Left renal pelvis (tissue), 4 donors: ENCODE data around the gene DOCK9. TPM values are rescaled to one million over a fixed set of nuclear protein-coding genes. Genes with fewer than 3 reads are reported as not detected.
A peak's percentile ranks its signal among the peaks of the same experiment; 100 is the strongest.

Experiments
- DNase-seq, 4 donors: peaks; one replicate each; pipeline ENCODE4 v3.0.0-alpha.2; 2013; ENCODE audit warnings: low read depth in 4 of 4, low spot score in 3 of 4
- polyA plus RNA-seq, 4 donors: library from polyadenylated mRNA; unstranded; fragments of 120-200 nt; gene quantifications; one replicate each; pipeline ENCODE4 v1.2.1, GENCODE V29; 2013; ENCODE audit not compliant: insufficient read length in 4 of 4

The DOCK9 gene
- polyA plus RNA-seq, 4 donors, result 56.8 to 65.5 (median 64.8) TPM

DNA sequence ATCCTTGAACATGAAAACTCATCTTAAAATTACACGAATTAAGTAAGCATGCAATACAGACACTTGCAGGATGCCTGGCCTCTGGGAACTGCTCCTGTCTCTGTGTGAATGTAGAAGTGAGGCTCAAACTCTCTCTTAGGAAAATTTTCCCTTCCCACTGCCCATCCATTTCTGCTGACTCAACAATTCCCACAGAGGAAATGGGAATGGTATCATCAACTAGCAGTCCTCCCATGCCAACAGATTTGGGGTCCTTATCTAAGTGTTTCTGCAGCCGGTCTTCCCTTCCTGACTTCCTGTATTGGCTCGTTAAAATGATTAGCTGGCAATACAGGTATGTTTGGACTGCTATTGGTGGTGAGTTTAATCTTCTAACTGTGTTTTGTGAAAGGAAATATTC lies 85.8 kb downstream of the DOCK9 start:
- no peak for DNase-seq

DNA sequence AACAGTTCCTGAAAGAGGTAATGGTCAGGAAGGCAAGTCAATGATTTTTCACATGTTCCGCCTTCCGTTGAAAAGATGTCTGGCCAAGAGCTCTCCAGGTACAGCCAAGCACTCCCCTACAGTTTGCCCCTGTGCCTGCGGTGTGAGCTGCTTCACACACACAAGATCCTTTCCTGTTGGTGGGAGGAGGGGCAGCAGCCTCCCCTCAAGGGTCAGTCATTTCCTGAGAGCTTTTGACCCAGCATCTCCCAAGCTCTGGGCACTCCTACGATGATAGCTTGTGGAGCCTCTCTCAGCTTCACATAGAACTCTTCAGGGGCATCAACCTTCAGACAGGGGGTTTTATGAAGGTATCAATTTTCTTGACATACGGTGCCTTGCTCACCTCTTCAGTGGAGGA lies 86.9 kb downstream of the DOCK9 start:
- DNase-seq, result peak in 1 of 4 donors; percentile 22

DNA sequence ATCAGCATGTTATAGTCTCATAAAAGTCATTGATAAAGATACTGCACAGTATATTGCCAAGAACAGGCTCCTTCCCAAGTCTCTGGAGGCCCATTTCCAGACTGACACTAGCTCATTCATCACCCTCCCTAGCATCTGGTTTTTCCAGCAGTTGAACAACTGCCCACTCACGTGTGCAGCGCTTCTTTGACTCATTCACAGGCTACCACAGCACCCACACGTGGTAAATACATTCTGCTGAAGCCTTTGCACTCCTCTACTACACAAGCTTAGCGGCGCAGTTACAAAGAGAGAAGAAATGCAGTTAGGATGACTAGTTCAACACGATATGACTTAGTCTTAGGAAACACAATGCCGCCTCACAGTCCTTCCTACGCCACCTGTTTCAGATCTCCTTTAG lies 87.7 kb downstream of the DOCK9 start:
- no peak for DNase-seq

DNA sequence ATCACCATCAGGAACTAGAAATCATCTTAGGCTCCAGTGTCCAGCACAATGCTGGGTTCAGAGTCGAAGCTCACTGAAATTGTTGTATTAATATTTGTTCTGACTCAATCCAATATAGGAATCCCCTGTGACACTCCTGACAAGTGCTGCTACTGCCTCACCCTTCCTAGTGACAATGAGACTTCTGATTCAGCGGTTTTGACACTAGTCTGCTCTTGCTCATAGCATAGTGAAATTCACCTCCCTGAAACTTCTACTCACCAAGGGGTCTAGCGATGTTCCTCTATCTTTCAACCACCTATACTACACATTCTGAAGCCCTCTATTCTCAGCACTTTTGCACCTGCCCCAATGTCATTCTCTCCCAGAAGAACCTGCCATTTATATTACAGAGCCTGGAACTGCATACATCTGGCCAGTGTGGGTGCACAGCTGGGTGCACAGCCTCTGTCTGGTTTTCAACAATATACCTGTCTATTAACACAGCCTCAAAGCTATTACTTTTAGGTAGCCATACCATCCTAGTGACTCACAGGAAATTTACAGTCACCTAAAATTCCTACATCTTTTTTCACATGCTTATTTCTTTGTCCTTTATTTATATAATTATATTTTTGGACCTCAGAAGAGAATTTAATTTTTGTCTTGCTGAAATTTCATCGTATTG lies 88.3 kb downstream of the DOCK9 start:
- no peak for DNase-seq

DNA sequence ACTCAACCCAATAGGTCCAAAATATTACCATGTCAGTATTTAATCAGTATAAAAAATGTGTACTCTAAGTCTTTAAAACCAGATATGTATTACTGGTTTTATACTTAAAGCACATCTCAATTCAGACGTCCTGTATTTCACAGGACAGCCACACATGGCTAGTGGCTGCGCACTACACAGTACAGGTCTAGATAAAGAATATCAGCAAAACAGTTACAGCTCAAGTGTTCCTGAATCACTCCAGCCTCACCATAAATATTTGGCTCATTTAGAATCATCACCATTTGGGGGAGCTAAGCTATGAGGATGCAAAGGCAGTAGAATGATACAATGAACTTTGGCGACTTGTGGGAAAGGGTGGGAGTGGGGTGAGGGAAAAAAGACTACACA lies 89.0 kb downstream of the DOCK9 start:
- DNase-seq, result no peak

DNA sequence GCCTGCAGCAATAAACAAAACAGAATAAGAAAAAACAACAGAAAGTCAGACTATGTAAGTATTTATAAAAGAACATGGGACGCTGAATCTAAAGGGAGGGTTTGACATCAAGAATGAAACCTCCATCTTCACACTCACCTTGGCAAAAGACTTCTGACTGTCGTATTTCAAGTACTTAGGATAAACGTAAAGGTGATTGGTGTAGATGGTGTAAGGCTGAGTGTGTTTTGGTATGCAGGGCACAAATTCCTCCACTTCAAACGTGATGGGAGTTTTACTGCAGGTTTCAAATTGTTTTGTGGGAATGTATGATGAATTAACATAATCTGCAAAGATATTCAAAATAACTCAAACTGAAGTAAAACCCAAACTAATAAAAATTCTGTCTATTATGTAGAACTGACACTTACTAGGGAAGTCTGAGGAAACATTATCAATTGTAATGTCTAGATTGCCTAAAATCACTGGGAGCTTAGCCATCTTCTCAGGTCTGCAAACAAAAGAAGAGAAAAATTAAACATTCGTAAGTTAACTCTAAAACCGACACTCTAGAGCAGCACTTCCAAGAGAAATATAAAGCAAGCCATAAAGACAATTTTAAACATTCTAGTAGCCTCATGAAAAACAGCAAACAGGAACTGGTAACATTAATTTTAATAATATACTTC lies 89.5 kb downstream of the DOCK9 start:
- DNase-seq, result no peak

DNA sequence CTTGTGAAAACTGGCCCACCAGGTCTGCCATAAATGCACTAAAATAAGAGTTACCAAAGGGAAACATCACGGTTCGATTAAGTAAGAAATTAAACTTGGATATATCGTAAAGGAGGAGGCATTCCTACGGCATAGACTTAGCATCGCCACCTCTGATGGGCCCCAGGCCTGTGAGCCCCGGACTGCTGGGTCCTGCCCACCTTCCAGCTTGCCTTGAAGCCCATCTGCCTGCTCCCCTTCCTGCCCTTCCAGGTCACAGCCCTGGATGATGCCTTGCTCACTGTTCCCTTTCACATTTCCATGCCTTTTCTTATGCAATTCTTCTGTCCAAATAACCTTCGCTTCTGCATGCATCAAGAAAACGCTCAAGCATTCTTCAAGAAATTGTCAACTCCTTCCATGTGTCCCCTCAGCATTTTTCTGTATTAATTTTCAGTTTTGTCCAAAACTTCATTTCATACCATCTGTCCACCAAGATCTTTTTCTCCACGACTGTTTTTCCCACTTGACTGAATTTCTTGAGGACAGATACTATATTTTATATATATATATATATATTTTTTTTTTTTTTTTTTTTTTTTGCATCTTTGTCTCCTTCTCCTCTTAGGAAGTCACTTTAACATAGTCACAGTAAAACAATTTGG lies 91.2 kb downstream of the DOCK9 start:
- no peak for DNase-seq

DNA sequence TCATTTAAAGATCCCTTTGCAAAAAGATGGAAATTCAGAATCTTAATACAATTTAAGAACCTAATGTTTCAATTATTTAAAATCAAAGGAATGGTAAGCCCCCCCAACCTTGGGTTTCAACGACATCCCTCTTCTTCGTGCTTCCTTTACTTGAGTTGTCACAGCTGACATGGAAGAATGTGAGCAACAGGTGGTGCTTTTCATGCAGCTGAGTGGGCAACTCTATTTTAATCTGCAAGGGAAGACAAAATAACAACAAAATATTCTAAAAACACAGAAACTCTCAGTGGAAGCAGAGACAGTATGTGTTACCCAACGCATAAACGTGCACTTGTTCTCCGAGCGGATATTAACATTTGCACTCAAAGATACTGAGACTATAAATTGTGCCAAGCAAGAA lies 92.3 kb downstream of the DOCK9 start:
- no peak for DNase-seq

DNA sequence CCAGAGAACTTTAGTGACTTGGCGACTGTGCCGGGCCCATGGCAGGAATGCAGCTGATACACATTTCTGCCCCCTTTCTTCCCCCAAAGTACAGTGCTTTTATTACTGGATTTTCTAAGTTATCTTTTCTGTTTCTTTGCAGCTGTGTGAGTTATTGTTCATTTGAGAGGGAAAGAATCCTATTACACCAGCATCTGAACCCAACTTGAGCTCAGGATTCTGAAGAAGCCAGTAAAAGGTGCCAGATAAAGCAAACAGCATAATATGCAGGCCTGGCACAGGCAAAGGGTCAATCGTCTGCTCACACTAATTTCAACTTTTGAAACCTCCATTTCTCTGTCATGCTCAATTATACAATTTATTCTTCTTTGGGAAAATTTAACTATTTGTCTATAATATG lies 93.9 kb downstream of the DOCK9 start:
- DNase-seq, result no peak

DNA sequence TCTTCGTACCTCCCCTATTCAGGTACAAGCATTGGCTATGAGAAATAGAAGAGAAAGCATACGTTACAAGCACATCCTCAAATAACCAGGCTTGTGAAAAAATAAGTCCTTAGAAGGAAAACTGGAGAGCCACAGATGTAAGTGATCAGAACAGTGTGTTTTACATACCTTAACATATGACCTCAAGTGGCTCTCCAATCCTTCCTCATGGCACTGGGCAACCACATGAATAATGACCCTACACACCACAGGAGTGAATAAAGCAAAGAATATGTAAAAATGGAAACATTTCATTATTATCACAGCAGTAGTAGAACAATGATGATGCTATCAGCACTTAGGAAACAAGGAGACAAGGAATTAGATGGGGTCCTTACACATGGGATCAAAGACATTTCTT lies 96.5 kb downstream of the DOCK9 start:
- DNase-seq, result no peak

DNA sequence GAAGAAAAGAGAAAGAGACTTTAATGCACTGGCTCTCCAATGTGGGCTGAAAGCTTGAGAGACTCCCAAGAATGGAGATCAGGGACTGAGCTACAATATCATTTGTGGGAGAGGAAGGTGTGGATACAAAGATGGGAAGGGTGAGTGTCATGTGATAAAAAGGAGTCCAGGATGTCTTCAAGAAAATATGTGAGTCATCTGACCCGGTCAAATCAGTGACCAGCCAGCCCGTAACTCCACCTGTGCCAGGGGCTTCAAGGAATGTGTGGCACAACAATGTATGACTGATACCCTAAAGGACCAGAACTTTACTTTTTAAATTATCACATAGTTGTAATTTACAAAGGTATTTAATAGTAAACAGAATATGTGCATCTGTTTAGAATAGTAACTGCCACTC lies 97.2 kb downstream of the DOCK9 start:
- DNase-seq, result no peak

DNA sequence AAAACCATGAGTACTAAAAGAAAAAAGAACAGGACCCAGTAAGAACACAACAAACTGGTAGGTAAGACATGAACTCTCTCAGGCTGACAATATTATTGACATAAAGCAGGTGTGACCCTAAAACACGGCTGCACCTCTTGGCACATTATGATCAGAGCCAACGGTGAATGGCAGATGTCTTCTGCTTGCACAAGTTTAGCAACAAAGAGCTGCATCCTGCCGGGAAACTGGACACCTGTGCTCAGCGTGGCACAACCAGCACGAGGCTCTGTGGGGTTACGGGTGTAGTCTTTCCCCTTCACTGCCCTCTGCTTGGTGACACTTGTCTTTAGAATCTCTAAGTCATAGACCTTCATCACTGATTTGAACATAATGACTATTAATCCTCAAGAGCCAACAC lies 97.9 kb downstream of the DOCK9 start:
- no peak for DNase-seq

DNA sequence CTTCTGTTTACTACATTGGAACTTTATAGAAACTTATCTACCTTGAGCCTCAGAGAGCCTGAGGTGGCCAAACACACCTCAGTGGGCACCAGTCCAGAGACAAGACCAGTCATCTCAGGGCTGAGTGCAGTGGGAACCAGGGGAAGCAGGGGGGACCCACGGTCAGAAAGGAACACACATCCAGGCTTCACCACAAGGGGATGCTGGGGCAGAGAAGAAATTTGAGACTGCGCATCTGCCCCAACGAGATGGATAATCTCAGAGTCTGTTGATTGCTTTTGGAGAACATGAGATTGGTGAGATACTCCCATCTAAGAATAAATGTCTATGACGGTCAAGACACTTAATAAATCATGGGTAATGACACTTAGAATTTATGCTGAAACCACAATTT lies 98.7 kb downstream of the DOCK9 start:
- no peak for DNase-seq

DNA sequence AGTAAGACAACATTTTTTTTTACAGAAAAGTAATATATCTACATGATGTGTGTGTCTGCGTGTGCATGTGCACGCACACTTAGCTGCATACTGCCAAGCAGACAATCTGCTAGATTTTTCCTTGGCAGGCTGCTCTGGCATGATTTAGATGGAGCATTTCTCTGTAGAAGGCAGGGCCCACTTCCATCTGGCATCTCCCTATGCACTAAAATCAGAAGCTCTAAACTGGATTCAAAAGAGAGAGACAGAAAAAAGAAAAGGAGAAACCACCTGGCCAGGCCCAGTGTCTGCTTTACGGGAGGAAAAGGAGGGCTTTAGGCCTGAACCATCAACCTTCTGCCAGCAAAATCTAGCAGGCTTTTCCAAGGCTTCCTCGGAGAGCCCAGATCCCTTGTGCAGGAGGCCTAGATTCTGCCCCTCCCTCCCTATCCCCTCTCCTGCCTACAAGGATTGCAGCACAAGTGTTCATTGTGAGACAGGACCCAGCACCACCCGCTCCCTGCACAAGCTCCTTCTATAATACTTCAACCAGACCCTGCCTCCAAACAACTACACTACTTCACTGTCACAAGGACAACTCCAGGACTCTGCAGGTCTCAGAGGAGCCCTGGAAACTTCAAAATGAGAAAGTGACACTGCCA lies 99.3 kb downstream of the DOCK9 start:
- DNase-seq, result no peak

DNA sequence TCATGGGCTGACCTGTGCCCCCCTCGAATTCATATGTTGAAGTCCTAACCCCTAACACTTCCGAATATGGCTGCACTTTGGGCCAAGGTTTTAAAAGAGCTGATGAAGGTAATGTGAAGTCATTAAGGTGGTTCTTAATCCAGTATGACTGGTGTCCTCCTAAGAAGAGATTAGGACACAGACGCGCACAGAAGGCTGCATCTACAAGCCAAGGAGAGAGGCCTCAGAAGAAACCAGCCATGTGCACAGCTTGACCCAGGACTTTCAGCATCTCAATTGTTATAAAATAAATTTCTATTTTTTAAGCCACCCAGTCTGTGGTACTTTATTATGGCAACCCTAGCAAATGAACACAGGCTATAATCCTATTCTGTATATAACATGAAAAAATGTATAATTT lies 99.9 kb downstream of the DOCK9 start:
- DNase-seq, result no peak

DNA sequence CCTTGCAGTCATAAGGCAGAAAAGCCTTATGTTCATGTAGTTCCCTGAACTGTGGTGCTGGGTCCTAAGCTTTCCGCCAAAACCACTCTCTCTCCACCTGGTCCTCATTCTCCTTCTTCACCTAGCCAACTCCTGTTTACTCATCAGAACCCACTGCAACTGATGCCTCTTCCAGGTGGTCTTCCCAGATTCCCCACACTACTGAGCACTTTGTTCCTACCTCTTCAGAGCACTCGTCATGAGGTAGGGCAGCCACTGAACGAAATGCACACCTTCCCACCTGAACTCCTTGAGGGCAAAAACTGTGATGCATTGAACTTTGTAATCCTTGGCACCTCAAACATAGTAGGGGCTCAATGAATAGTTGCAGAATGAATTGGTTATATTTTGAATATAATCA lies 100.4 kb downstream of the DOCK9 start:
- DNase-seq, result no peak

DNA sequence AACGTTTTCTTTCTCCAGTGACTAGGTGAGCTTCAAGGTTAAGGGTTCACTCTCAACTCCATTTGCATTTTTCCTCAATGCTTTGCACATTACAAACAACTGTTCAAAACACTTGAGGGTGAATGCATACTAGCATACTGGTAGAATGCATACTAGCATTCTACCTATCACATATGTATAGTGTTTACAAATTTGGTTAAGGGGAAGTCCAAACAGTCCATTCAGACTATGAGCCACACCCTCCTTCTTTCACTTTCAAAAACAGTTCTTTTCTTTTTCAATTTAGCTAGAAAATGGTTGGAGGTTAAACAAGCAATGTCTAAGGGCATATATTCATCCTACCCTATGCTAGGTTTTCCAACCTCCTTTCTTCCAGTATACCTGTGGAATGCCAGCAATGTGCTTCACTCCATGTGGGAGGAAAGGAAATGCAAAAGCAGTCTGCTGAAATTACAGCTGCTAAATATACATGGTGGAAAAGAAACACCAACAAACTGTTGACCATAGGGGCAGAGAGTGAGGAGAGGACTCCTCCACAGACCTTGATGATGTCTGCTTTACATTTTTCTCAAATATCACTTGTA lies 102.6 kb downstream of the DOCK9 start:
- DNase-seq, result no peak

DNA sequence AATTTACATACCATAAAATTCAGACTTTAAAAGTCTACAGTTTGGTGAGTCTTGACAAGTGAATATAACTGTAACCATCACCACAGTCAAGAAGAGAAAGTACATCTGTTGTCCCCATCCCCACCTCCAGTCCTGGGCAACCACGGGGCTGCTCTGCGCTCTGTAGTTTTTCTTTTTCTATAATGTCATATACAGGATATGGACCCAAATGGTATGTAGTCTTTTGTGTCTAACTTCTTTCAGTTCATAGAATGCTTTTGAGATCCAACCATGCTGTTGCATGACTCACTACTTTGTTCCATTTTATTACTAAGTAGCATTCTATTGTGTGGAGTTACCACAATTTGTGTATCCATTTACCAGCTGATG lies 103.9 kb downstream of the DOCK9 start:
- no peak for DNase-seq

DNA sequence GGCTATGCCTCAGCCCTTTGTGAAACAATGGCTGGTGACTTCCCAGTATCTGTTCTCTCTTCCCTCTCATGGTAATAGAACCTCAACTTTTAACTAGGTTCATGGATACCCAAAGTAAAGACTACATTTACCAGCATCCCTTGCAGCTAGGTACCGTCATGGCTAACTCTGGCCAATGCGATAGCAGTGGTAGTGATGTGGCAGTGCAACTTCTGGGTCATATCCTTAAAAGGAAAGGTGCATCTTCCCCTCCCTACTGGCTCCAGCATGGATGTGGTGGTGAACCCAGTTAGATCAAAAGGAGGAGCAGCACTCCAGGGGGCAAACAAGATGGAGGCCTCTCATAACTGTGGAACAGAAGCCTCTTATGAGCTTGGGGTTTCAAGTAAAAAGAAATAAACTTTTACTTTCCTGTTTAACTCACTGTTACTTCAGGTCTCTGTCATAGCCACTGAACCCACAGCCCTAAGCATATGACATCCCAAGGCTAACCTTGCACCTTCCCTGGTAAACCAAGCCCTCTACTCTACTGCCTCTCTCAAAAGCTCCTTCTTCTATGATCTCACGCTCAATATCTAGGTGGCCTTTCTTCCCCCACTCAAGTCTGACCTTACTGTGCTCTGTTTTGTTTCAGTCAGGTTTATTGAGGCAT lies 104.4 kb downstream of the DOCK9 start:
- DNase-seq, result no peak

DNA sequence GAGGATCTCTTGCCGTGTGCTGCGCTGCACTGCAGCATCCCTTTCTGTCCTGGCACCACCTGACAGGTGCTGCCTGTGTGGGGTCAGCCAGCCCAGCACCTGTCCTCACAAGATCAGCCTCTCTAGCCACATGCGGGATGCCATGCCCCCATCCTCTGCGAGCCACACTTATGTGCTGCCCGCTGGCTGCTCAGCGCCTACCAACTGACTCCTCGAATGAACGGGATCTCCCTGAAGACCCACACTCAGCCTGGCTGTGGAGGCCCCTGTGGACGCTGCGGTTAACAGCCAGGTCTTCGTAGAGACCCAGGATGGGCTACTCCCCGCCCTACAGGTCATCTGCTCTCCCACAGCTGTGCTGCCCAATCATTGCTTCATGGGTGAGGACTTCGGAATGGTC lies 106.1 kb downstream of the DOCK9 start:
- DNase-seq, result no peak
